ENCODE measurements around the gene CYP2U1.

The CYP2U1 gene

GRCh38 chr4:107931775-107932321 is 499 bp downstream of the CYP2U1 start:
- no peaks in the 10 kb centered on the region for H3K9me3 ChIP-seq (ENCODE audit: low read depth, low read length)
- no peak overlapping the region for H3K27ac ChIP-seq
- H3K4me3 ChIP-seq = peak overlapping the region; percentile 92
- no peak for DNase-seq (ENCODE audit: low read depth, low spot score)
- TF ChIP-seq FOXP2 (optimal IDR thresholded peaks at IDR 0.05; ENCODE audit: control extremely low read depth, extremely low read length, insufficient read depth) (no peak), POLR2AphosphoS5 (IDR thresholded peaks at IDR 0.05; ENCODE audit: borderline replicate concordance, low read depth, low read length) (no peak), EZH2 (IDR thresholded peaks at IDR 0.05) (no peak)
- peak overlapping the region; percentile 63 for H3K9ac ChIP-seq (ENCODE audit: insufficient read length)
- no peaks in the 10 kb centered on the region for H3K36me3 ChIP-seq (ENCODE audit: insufficient read depth, low read length)

DNA sequence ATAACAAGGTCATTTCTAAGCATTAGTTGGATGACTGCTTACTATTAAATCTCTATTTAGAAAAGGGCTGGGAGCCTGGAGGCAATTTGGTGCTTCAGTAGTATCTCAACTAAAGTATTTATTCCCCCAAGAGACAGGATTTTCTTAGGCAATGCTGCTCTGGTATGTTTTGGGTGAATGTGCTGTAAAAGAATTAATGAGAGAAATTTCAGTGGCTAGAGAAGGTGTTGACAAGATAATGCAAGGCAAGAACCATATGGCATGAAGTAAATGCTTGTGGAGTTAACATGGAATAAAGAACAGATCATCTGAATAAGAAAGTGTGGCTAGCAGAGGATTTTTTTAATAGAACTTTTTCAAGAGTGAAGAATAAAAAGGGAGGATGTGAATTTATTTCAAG is 3.9 kb downstream of the CYP2U1 start:
- Histone ChIP-seq H3K36me3 (ENCODE audit: insufficient read depth, low read length) (no peaks in the 10 kb centered on the region), H3K4me3 (no peak overlapping the region), H3K9ac (ENCODE audit: insufficient read length) (no peak overlapping the region), H3K9me3 (ENCODE audit: low read depth, low read length) (no peaks in the 10 kb centered on the region), H3K27ac (no peak overlapping the region)
- DNase-seq (ENCODE audit: low read depth, low spot score) = no peak
- TF ChIP-seq EZH2 (IDR thresholded peaks at IDR 0.05) (no peak), POLR2AphosphoS5 (IDR thresholded peaks at IDR 0.05; ENCODE audit: borderline replicate concordance, low read depth, low read length) (no peak), FOXP2 (optimal IDR thresholded peaks at IDR 0.05; ENCODE audit: control extremely low read depth, extremely low read length, insufficient read depth) (no peak)

GRCh38 chr4:107937040-107937439 is 5.7 kb downstream of the CYP2U1 start:
- no peak for TF ChIP-seq POLR2AphosphoS5 (IDR thresholded peaks at IDR 0.05; ENCODE audit: borderline replicate concordance, low read depth, low read length)
- TF ChIP-seq FOXP2 (optimal IDR thresholded peaks at IDR 0.05; ENCODE audit: control extremely low read depth, extremely low read length, insufficient read depth) = no peak
- no peak for TF ChIP-seq EZH2 (IDR thresholded peaks at IDR 0.05)
- Histone ChIP-seq H3K9me3 (ENCODE audit: low read depth, low read length) (no peaks in the 10 kb centered on the region), H3K9ac (ENCODE audit: insufficient read length) (no peak overlapping the region), H3K27ac (no peak overlapping the region), H3K4me3 (no peak overlapping the region), H3K36me3 (ENCODE audit: insufficient read depth, low read length) (no peaks in the 10 kb centered on the region)
- no peak for DNase-seq (ENCODE audit: low read depth, low spot score)

- no peaks in the 10 kb centered on the region for H3K36me3 ChIP-seq (ENCODE audit: insufficient read depth, low read length)
- no peak overlapping the region for H3K27ac ChIP-seq
- no peak for TF ChIP-seq EZH2 (IDR thresholded peaks at IDR 0.05)
- TF ChIP-seq POLR2AphosphoS5 (IDR thresholded peaks at IDR 0.05; ENCODE audit: borderline replicate concordance, low read depth, low read length) = no peak
- no peak for TF ChIP-seq FOXP2 (optimal IDR thresholded peaks at IDR 0.05; ENCODE audit: control extremely low read depth, extremely low read length, insufficient read depth)
- no peak overlapping the region for H3K4me3 ChIP-seq
- no peaks in the 10 kb centered on the region for H3K9me3 ChIP-seq (ENCODE audit: low read depth, low read length)
- H3K9ac ChIP-seq (ENCODE audit: insufficient read length) = no peak overlapping the region
- no peak for DNase-seq (ENCODE audit: low read depth, low spot score)
These were observed 8.0 kb downstream of the CYP2U1 start for GRCh38 chr4:107939307-107939706.

GRCh38 chr4:107945809-107946208 is 14.5 kb downstream of the CYP2U1 start:
- TF ChIP-seq POLR2AphosphoS5 (IDR thresholded peaks at IDR 0.05; ENCODE audit: borderline replicate concordance, low read depth, low read length) (no peak), EZH2 (IDR thresholded peaks at IDR 0.05) (no peak), FOXP2 (optimal IDR thresholded peaks at IDR 0.05; ENCODE audit: control extremely low read depth, extremely low read length, insufficient read depth) (no peak)
- DNase-seq (ENCODE audit: low read depth, low spot score) = no peak

DNA sequence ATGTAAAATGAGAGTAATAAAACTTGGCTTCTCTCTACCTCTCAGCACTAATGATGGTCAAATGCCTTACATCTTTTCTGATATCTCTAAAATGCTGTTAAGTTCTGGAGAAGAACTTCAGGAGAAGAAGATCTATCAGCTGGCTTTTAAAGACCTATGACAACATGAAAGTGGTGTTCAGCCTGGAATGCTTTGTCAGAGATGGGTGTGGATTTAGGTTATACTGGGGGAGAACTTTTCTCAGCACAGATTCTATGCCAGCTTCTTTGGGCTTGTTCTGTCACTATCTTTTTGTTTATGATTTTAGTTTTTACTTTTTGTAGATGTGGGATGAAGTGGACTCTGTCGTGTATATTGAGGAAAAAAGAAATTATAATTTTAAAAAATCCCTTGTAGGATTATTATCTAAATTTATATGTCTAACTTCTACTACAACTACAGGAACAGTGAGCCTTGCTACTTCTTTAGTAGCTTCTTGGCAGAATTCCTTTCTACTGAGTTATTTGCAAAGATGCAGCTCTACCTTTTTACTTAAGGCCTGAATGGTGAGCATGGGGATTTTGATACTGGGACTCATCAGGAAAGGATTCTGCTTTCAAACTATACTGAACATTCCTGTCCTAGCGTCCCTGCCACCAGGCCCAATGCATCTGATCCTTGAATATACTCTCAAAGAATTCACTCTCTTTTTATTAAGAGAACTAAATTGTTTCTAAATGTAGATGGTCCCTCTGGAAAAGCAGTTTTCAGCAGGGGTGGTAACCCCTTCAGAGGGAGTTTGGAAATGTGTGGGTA is 19.6 kb downstream of the CYP2U1 start:
- Histone ChIP-seq H3K9ac (ENCODE audit: insufficient read length) (no peak overlapping the region), H3K9me3 (ENCODE audit: low read depth, low read length) (no peaks in the 10 kb centered on the region), H3K4me3 (no peak overlapping the region), H3K36me3 (ENCODE audit: insufficient read depth, low read length) (peaks cover 3% of the 10 kb centered on the region; the same call in 1 of the 2 replicates), H3K27ac (no peak overlapping the region)
- TF ChIP-seq EZH2 (IDR thresholded peaks at IDR 0.05) (no peak), FOXP2 (optimal IDR thresholded peaks at IDR 0.05; ENCODE audit: control extremely low read depth, extremely low read length, insufficient read depth) (no peak), POLR2AphosphoS5 (IDR thresholded peaks at IDR 0.05; ENCODE audit: borderline replicate concordance, low read depth, low read length) (no peak)
- no peak for DNase-seq (ENCODE audit: low read depth, low spot score)

More at GRCh38 chr4:107945809-107946208, 14.5 kb downstream of the CYP2U1 start:
- Histone ChIP-seq H3K4me3 (no peak overlapping the region), H3K9me3 (ENCODE audit: low read depth, low read length) (no peaks in the 10 kb centered on the region), H3K36me3 (ENCODE audit: insufficient read depth, low read length) (peaks cover 3% of the 10 kb centered on the region; the same call in 1 of the 2 replicates), H3K27ac (no peak overlapping the region), H3K9ac (ENCODE audit: insufficient read length) (no peak overlapping the region)

DNA sequence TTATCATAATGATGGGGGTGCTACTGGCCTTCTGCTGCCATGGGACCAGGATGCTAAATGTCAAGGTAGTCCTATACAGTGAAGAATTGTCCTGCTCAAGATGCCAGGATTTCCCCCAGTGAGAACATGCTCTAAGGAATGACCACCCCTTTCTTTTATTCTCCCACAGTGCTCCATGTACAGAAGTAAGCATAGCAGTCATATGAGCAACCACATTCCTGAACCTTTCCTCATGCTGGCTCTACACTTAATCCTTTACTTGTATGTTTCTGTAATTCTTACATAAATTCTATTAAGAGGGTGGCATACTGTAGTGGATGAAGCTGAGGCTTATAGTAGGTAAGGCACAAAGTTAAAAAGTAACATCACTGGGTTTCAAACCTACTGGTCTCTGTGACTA is 20.2 kb downstream of the CYP2U1 start:
- Histone ChIP-seq H3K4me3 (no peak overlapping the region), H3K9ac (ENCODE audit: insufficient read length) (no peak overlapping the region), H3K9me3 (ENCODE audit: low read depth, low read length) (no peaks in the 10 kb centered on the region), H3K27ac (no peak overlapping the region), H3K36me3 (ENCODE audit: insufficient read depth, low read length) (peaks cover 3% of the 10 kb centered on the region; the same call in 1 of the 2 replicates)
- no peak for DNase-seq (ENCODE audit: low read depth, low spot score)
- TF ChIP-seq EZH2 (IDR thresholded peaks at IDR 0.05) (no peak), FOXP2 (optimal IDR thresholded peaks at IDR 0.05; ENCODE audit: control extremely low read depth, extremely low read length, insufficient read depth) (no peak), POLR2AphosphoS5 (IDR thresholded peaks at IDR 0.05; ENCODE audit: borderline replicate concordance, low read depth, low read length) (no peak)

DNA sequence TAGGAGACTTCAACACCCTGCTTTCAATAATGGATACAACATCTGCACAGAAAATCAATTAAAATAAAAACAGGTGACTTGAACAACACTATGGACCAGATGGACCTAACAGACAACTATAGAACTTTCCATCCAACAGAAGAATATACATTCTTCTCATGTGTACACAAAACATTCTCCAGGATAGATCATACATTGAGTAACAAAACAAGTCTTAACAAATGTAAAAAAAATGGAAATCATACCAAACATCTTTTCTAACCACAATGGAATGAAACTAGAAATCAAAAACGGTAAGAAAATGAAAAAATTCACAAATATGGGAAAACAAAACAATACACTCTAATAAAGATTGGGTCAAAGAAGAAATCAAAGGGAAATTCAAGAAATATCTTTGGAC is 24.7 kb downstream of the CYP2U1 start:
- no peak for TF ChIP-seq POLR2AphosphoS5 (IDR thresholded peaks at IDR 0.05; ENCODE audit: borderline replicate concordance, low read depth, low read length)
- no peak for TF ChIP-seq FOXP2 (optimal IDR thresholded peaks at IDR 0.05; ENCODE audit: control extremely low read depth, extremely low read length, insufficient read depth)
- H3K4me3 ChIP-seq = no peak overlapping the region

More for the DNA sequence above, 24.7 kb downstream of the CYP2U1 start:
- H3K9me3 ChIP-seq (ENCODE audit: low read depth, low read length) = no peaks in the 10 kb centered on the region
- no peaks in the 10 kb centered on the region for H3K36me3 ChIP-seq (ENCODE audit: insufficient read depth, low read length)
- H3K27ac ChIP-seq = no peak overlapping the region
- H3K9ac ChIP-seq (ENCODE audit: insufficient read length) = no peak overlapping the region
- no peak for DNase-seq (ENCODE audit: low read depth, low spot score)
